ENCODE data around the gene CDPF1.

DNA sequence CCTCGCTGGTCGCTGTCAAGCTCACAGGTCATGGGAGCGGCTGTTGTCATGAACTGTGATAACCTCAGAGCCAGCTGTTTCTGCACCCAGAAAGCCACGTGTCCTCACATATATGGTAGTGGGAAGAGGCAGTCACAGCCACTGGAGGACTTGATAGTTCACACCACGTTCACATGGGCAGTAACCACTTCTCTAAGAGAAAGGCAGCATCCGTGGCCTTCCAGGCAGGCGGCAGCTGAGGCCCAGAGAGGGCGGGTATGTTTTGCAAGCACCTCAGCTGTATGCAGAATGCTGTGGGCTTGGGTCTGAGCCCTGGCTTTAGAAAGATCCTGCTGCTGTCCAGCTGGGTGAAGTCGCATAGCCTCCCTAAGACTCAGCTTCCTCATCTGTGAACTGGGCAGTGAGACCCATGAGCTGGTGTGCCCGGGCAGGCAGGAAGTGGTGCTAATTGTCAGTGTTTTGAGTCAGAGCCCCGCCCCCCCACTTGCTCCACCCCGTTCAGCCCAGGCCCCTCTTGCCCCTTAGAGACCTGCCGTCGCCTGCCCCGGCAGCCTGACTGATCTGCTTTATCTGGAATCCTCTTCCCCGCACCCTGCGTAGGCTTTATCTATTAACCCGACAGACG lies 31.0 kb upstream of the CDPF1 start:
- TF ChIP-seq POLR2A (IDR thresholded peaks at IDR 0.05; ENCODE audit: low read depth, low read length) (no peak), POLR2AphosphoS5 (IDR thresholded peaks at IDR 0.05; ENCODE audit: low read depth, low read length) (no peak), POU2F2 (IDR thresholded peaks at IDR 0.05; ENCODE audit: low read depth, low read length) (no peak)
